ENCODE measurements around the gene KBTBD4. TPM values are rescaled to one million over a fixed set of nuclear protein-coding genes. Genes with fewer than 3 reads are reported as not detected.
"Not testable (repeated sequence)": the region's sequence is repeated elsewhere in the genome, so short reads cannot be mapped to it uniquely, and the experiment has no call there.

Gene KBTBD4
- total and polyA plus RNA-seq, 2 donors (not counting 1 experiment from before 2014, with no cell fraction given), result 19.9 to 20.0 TPM

DNA sequence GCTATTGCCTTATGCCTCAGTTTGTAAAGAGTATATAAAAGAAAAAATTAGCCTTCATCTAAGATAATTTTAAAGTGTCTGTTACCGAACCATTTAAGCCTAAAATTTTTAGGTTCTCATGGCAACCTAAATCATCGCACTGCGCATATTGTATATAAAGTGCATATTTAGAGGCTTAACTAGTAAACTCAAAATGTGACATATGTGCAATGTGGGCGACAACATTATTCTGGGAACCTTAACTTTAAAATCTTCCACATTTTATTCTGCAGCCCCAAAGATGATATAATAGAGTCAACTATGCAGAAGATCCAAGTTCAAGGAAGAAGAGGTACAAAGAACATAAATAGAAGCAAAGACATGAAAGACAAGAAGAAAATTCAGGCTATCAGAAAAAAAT is 48.8 kb downstream of the KBTBD4 start:
- no peaks in the 10 kb centered on the region for H3K9me3 ChIP-seq (ENCODE audit: control insufficient read depth, insufficient read depth, low read depth, low read length)
- H2AFZ ChIP-seq (ENCODE audit: low read length), result no peak overlapping the region
- H3K4me1 ChIP-seq (ENCODE audit: control insufficient read depth, extremely low read depth, insufficient read depth, low read length), result peaks cover 18% of the 10 kb centered on the region
- no peaks in the 10 kb centered on the region for H3K36me3 ChIP-seq (ENCODE audit: control insufficient read depth, insufficient read depth, low read length)
- H3K9ac ChIP-seq (ENCODE audit: insufficient read depth, low read length), result no peak overlapping the region
- no peaks in the 10 kb centered on the region for H3K27me3 ChIP-seq (ENCODE audit: control insufficient read depth, insufficient read depth, low read length)
- peaks cover 94% of the 10 kb centered on the region for H3K79me2 ChIP-seq (ENCODE audit: control insufficient read depth, insufficient read depth, low read length)
- no peak overlapping the region for H3K4me2 ChIP-seq (ENCODE audit: extremely low read depth, insufficient read depth, low read length)
- no peak overlapping the region for H3K4me3 ChIP-seq (replicated peaks in 1 of 4; ENCODE audit: control extremely low read depth in 1 of 4, insufficient read depth in 1 of 4, low read depth in 3 of 4, low read length in 4 of 4)
- TF ChIP-seq EZH2 (IDR thresholded peaks at IDR 0.05; ENCODE audit: low read length, missing control alignments), result no peak
- TF ChIP-seq, protein P1, sequence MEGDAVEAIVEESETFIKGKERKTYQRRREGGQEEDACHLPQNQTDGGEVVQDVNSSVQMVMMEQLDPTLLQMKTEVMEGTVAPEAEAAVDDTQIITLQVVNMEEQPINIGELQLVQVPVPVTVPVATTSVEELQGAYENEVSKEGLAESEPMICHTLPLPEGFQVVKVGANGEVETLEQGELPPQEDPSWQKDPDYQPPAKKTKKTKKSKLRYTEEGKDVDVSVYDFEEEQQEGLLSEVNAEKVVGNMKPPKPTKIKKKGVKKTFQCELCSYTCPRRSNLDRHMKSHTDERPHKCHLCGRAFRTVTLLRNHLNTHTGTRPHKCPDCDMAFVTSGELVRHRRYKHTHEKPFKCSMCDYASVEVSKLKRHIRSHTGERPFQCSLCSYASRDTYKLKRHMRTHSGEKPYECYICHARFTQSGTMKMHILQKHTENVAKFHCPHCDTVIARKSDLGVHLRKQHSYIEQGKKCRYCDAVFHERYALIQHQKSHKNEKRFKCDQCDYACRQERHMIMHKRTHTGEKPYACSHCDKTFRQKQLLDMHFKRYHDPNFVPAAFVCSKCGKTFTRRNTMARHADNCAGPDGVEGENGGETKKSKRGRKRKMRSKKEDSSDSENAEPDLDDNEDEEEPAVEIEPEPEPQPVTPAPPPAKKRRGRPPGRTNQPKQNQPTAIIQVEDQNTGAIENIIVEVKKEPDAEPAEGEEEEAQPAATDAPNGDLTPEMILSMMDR (conservative IDR thresholded peaks at IDR 0.05 in 1 of 2, IDR thresholded peaks at IDR 0.05 in 1 of 2; ENCODE audit: low read depth in 1 of 2, low read length in 2 of 2), result no peak
- H4K20me1 ChIP-seq (ENCODE audit: control insufficient read depth, extremely low read depth, insufficient read depth, low read length), result peaks cover 2% of the 10 kb centered on the region
- H3K27ac ChIP-seq (ENCODE audit: insufficient read depth, low read length), result no peak overlapping the region
- no peak for DNase-seq (ENCODE audit: low read depth in 2 of 2)

- H4K20me1 ChIP-seq (ENCODE audit: control insufficient read depth, extremely low read depth, insufficient read depth, low read length), result peaks cover 4% of the 10 kb centered on the region
Measured at GRCh38 chr11:47527186-47527585, 51.6 kb downstream of the KBTBD4 start.

DNA sequence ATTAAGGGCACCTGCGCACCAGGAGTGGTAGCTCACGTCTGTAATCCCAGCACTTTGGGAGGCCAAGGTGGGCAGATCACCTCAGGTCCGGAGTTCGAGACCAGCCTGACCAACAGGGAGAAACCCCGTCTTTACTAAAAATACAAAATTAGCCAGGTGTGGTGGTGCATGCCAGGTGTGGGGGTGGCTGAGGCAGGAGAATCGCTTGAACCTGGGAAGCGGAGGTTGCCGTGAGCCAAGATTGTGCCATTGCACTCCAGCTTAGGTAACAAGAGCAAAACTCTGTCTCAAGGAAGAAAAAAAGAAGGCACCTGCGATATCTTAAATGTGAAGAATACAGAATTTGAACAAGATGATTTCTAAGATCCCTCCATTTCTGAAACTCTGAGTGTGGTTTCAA is 52.7 kb downstream of the KBTBD4 start:
- H3K4me1 ChIP-seq (ENCODE audit: control insufficient read depth, extremely low read depth, insufficient read depth, low read length), result peaks cover 19% of the 10 kb centered on the region
- H4K20me1 ChIP-seq (ENCODE audit: control insufficient read depth, extremely low read depth, insufficient read depth, low read length); H3K27ac ChIP-seq (ENCODE audit: insufficient read depth, low read length): not testable (repeated sequence)

More at GRCh38 chr11:47527186-47527585, 51.6 kb downstream of the KBTBD4 start:
- Histone ChIP-seq H3K4me3 (replicated peaks in 1 of 4; ENCODE audit: control extremely low read depth in 1 of 4, insufficient read depth in 1 of 4, low read depth in 3 of 4, low read length in 4 of 4) (no peak overlapping the region), H3K9ac (ENCODE audit: insufficient read depth, low read length) (no peak overlapping the region), H3K9me3 (ENCODE audit: control insufficient read depth, insufficient read depth, low read depth, low read length) (no peaks in the 10 kb centered on the region), H3K36me3 (ENCODE audit: control insufficient read depth, insufficient read depth, low read length) (no peaks in the 10 kb centered on the region), H3K4me2 (ENCODE audit: extremely low read depth, insufficient read depth, low read length) (no peak overlapping the region), H3K27ac (ENCODE audit: insufficient read depth, low read length) (no peak overlapping the region), H3K4me1 (ENCODE audit: control insufficient read depth, extremely low read depth, insufficient read depth, low read length) (peaks cover 19% of the 10 kb centered on the region), H2AFZ (ENCODE audit: low read length) (no peak overlapping the region), H3K79me2 (ENCODE audit: control insufficient read depth, insufficient read depth, low read length) (peaks cover 97% of the 10 kb centered on the region), H3K27me3 (ENCODE audit: control insufficient read depth, insufficient read depth, low read length) (no peaks in the 10 kb centered on the region)
- TF ChIP-seq, protein P1 (conservative IDR thresholded peaks at IDR 0.05 in 1 of 2, IDR thresholded peaks at IDR 0.05 in 1 of 2; ENCODE audit: low read depth in 1 of 2, low read length in 2 of 2), result no peak
- TF ChIP-seq EZH2 (IDR thresholded peaks at IDR 0.05; ENCODE audit: low read length, missing control alignments), result no peak
- DNase-seq (ENCODE audit: low read depth in 2 of 2), result no peak

More for the DNA sequence above, 52.7 kb downstream of the KBTBD4 start:
- H3K27me3 ChIP-seq (ENCODE audit: control insufficient read depth, insufficient read depth, low read length); H3K4me3 ChIP-seq (replicated peaks in 1 of 4; ENCODE audit: control extremely low read depth in 1 of 4, insufficient read depth in 1 of 4, low read depth in 3 of 4, low read length in 4 of 4); H3K9ac ChIP-seq (ENCODE audit: insufficient read depth, low read length); H3K4me2 ChIP-seq (ENCODE audit: extremely low read depth, insufficient read depth, low read length); H2AFZ ChIP-seq (ENCODE audit: low read length); H3K36me3 ChIP-seq (ENCODE audit: control insufficient read depth, insufficient read depth, low read length); H3K9me3 ChIP-seq (ENCODE audit: control insufficient read depth, insufficient read depth, low read depth, low read length); DNase-seq (ENCODE audit: low read depth in 2 of 2): not testable (repeated sequence)
- peaks cover 96% of the 10 kb centered on the region for H3K79me2 ChIP-seq (ENCODE audit: control insufficient read depth, insufficient read depth, low read length)

Measured in fibroblast of lung (primary cell).